Measurements from ENCODE around the gene RTCA. TPM values are rescaled to one million over a fixed set of nuclear protein-coding genes. Genes with fewer than 3 reads are reported as not detected.
"Not testable (repeated sequence)": the region's sequence is repeated elsewhere in the genome, so short reads cannot be mapped to it uniquely, and the experiment has no call there.

Gene RTCA
- total RNA-seq, 1 donor from 2014 or later = 16.6 TPM

- DNase-seq (ENCODE audit: low spot score) (no peak), ATAC-seq (no peak)
Observed at GRCh38 chr1:100304921-100305320, 38.9 kb downstream of the RTCA start.

GRCh38 chr1:100305954-100306353, 39.9 kb downstream of the RTCA start:
- no peak for DNase-seq (ENCODE audit: low spot score)
- no peak for ATAC-seq

GRCh38 chr1:100306735-100307313, 40.8 kb downstream of the RTCA start:
- ATAC-seq (no peak), DNase-seq (ENCODE audit: low spot score) (no peak)

- DNase-seq (ENCODE audit: low spot score) (no peak), ATAC-seq (no peak)
Observed at GRCh38 chr1:100308777-100309176, 42.8 kb downstream of the RTCA start.

GRCh38 chr1:100309863-100310262, 43.8 kb downstream of the RTCA start:
- DNase-seq (ENCODE audit: low spot score) = no peak
- no peak for ATAC-seq

- no peak for DNase-seq (ENCODE audit: low spot score)
- no peak for ATAC-seq
Observed at GRCh38 chr1:100313382-100313781, 47.4 kb downstream of the RTCA start.

GRCh38 chr1:100316622-100317021, 50.6 kb downstream of the RTCA start:
- no peak for DNase-seq (ENCODE audit: low spot score)
- no peak for ATAC-seq

GRCh38 chr1:100320311-100321099, 54.5 kb downstream of the RTCA start:
- DNase-seq (ENCODE audit: low spot score) (no peak), ATAC-seq (no peak)

- ATAC-seq (no peak), DNase-seq (ENCODE audit: low spot score) (no peak)
Observed at GRCh38 chr1:100321100-100321493, 55.1 kb downstream of the RTCA start.

- DNase-seq (ENCODE audit: low spot score) (no peak), ATAC-seq (no peak)
Observed at GRCh38 chr1:100321506-100321905, 55.5 kb downstream of the RTCA start.

- DNase-seq (ENCODE audit: low spot score) (no peak), ATAC-seq (peak; percentile 65)
Observed at GRCh38 chr1:100322436-100323211, 56.6 kb downstream of the RTCA start.

- DNase-seq (ENCODE audit: low spot score) = peak; percentile 51
- peak; percentile 92 for ATAC-seq
Observed at GRCh38 chr1:100323419-100324106, 57.5 kb downstream of the RTCA start.

- ATAC-seq = no peak
- no peak for DNase-seq (ENCODE audit: low spot score)
Observed at GRCh38 chr1:100325415-100326324, 59.7 kb downstream of the RTCA start.

GRCh38 chr1:100326325-100326670, 60.3 kb downstream of the RTCA start:
- DNase-seq (ENCODE audit: low spot score); ATAC-seq: not testable (repeated sequence)

- no peak for DNase-seq (ENCODE audit: low spot score)
- no peak for ATAC-seq
Observed at GRCh38 chr1:100328133-100328532, 62.1 kb downstream of the RTCA start.

- not testable (repeated sequence) for ATAC-seq
Observed at GRCh38 chr1:100331146-100331545, 65.1 kb downstream of the RTCA start.

GRCh38 chr1:100332331-100332730, 66.3 kb downstream of the RTCA start:
- DNase-seq (ENCODE audit: low spot score) (no peak), ATAC-seq (no peak)

More at GRCh38 chr1:100331146-100331545, 65.1 kb downstream of the RTCA start:
- not testable (repeated sequence) for DNase-seq (ENCODE audit: low spot score)

- DNase-seq (ENCODE audit: low spot score) (no peak), ATAC-seq (no peak)
Observed at GRCh38 chr1:100335436-100335835, 69.4 kb downstream of the RTCA start.

- DNase-seq (ENCODE audit: low spot score); ATAC-seq: not testable (repeated sequence)
Observed at GRCh38 chr1:100337878-100338277, 71.9 kb downstream of the RTCA start.

GRCh38 chr1:100339735-100340134, 73.7 kb downstream of the RTCA start:
- not testable (repeated sequence) for DNase-seq (ENCODE audit: low spot score); ATAC-seq
